H1 (cell line): ENCODE measurements around the gene CTH. TPM values are rescaled to one million over a fixed set of nuclear protein-coding genes. Genes with fewer than 3 reads are reported as not detected.

Experiments
- CTCF ChIA-PET: fragments of 300-600 bp; sonication (Branson Sonifier 250); formaldehyde crosslinking; loops from one replicate; lab custom pipeline; 2021; ENCODE audit not compliant: partially characterized antibody; lab: Charles Lee
- POLR2A ChIA-PET: fragments of 300-600 bp; sonication (Branson Sonifier 250); formaldehyde crosslinking; loops from one replicate; lab custom pipeline; 2021; ENCODE audit warnings: inconsistent platforms; ENCODE audit not compliant: partially characterized antibody; lab: Charles Lee
- DNase-seq, 2 experiments: peaks; one replicate each; pipeline versions ENCODE4 v3.0.0 to v3.0.0-alpha.2; 2010 to 2022; ENCODE audit warnings: low spot score in 2 of 2, low read depth in 1 of 2, mixed read lengths in 1 of 2
- FAIRE-seq: peaks from 2 replicates; lab custom pipeline; 2011; peaks lifted over from hg19 to GRCh38; lab: Jason Lieb, UNC
- H2AFZ ChIP-seq: 2 replicates; pipeline ENCODE4 v1.8.1; 2012; ENCODE audit warnings: low read length, inconsistent platforms
- H2AK5ac ChIP-seq: 2 replicates; pipeline ENCODE4 v1.6.1; 2013; ENCODE audit warnings: low read depth, low read length
- H2BK120ac ChIP-seq: replicated peaks from 2 replicates; pipeline ENCODE3; 2013; ENCODE audit warnings: low read depth, low read length, inconsistent platforms
- H2BK12ac ChIP-seq: 2 replicates; pipeline ENCODE4 v1.6.1; 2013; ENCODE audit warnings: low read depth, low read length
- H2BK15ac ChIP-seq: 2 replicates; pipeline ENCODE4 v1.6.1; 2013; ENCODE audit warnings: low read length
- H2BK20ac ChIP-seq: 2 replicates; pipeline ENCODE4 v1.6.1; 2013; ENCODE audit warnings: low read length
- H2BK5ac ChIP-seq: 2 replicates; pipeline ENCODE4 v1.6.1; 2013; ENCODE audit warnings: low read depth, low read length
- H3K14ac ChIP-seq: 2 replicates; pipeline ENCODE4 v1.6.1; 2013; ENCODE audit warnings: inconsistent platforms; ENCODE audit not compliant: insufficient read length
- H3K18ac ChIP-seq: 2 replicates; pipeline ENCODE4 v1.6.1; 2013; ENCODE audit warnings: low read length; ENCODE audit errors: extremely low read depth
- H3K23ac ChIP-seq: 2 replicates; pipeline ENCODE4 v1.6.1; 2013; ENCODE audit warnings: inconsistent platforms; ENCODE audit not compliant: insufficient read length
- H3K23me2 ChIP-seq: 2 replicates; pipeline ENCODE4 v1.6.1; 2013; ENCODE audit warnings: low read depth, low read length
- H3K27ac ChIP-seq: 2 replicates; pipeline ENCODE4 v1.6.1; 2011; ENCODE audit warnings: low read depth, low read length, inconsistent platforms
- H3K27me3 ChIP-seq, 4 experiments: replicated peaks in 1 of 4; 1 replicate in 1 of 4; 2 replicates in 3 of 4; pipeline versions ENCODE4 v1.6.1 to v1.8.1; 2011 to 2013; ENCODE audit warnings: low read length in 3 of 4, mild to moderate bottlenecking in 3 of 4, inconsistent platforms in 2 of 4, mixed read lengths in 2 of 4, moderate library complexity in 1 of 4; ENCODE audit not compliant: control insufficient read depth in 3 of 4, insufficient read depth in 3 of 4; ENCODE audit errors: extremely low read depth in 1 of 4
- H3K36me3 ChIP-seq, 4 experiments: 2 replicates each; pipeline versions ENCODE4 v1.6.1 to v1.8.1; 2011 to 2013; ENCODE audit warnings: mild to moderate bottlenecking in 4 of 4, low read length in 3 of 4, moderate library complexity in 2 of 4, control low read depth in 1 of 4, inconsistent platforms in 1 of 4; ENCODE audit not compliant: insufficient read depth in 4 of 4, control insufficient read depth in 2 of 4
- H3K4ac ChIP-seq: replicated peaks from 2 replicates; pipeline ENCODE3; 2013; ENCODE audit warnings: low read length, low read depth, mixed read lengths, inconsistent platforms; ENCODE audit not compliant: insufficient read length
- H3K4me1 ChIP-seq, 4 experiments: replicated peaks in 1 of 4; 1 replicate in 1 of 4; 2 replicates in 3 of 4; pipeline versions ENCODE4 v1.6.1 to v1.8.1; 2011 to 2013; ENCODE audit warnings: low read length in 3 of 4, inconsistent platforms in 2 of 4, mixed read lengths in 1 of 4; ENCODE audit not compliant: insufficient read depth in 4 of 4, control insufficient read depth in 3 of 4
- H3K4me2 ChIP-seq, 2 experiments: 2 replicates each; pipeline versions ENCODE4 v1.6.1 to v1.8.1; 2011 to 2013; ENCODE audit warnings: low read depth in 2 of 2, low read length in 2 of 2, control low read depth in 1 of 2, inconsistent platforms in 1 of 2, mild to moderate bottlenecking in 1 of 2; ENCODE audit not compliant: insufficient read depth in 1 of 2
- H3K4me3 ChIP-seq, 4 experiments: fragments of 200-600, 300-600 bp in 1 of 4; sonication (generic), shearing (Covaris generic), sonication (Bioruptor Twin) in 1 of 4; 2 replicates each; pipeline versions ENCODE4 v1.5.1 to v1.8.1; 2011 to 2016; ENCODE audit warnings: low read length in 4 of 4, low read depth in 3 of 4, control low read depth in 2 of 4, inconsistent platforms in 2 of 4, mild to moderate bottlenecking in 2 of 4, mixed read lengths in 1 of 4, moderate library complexity in 1 of 4; ENCODE audit not compliant: insufficient read depth in 2 of 4; ENCODE audit errors: extremely low read depth in 1 of 4
- H3K56ac ChIP-seq: replicated peaks from 2 replicates; pipeline ENCODE3; 2013; ENCODE audit warnings: low read depth, mild to moderate bottlenecking, mixed read lengths, low read length, inconsistent platforms; ENCODE audit not compliant: insufficient read length
- H3K79me1 ChIP-seq: 2 replicates; pipeline ENCODE4 v1.6.1; 2013; ENCODE audit warnings: low read depth, low read length, control low read depth
- H3K79me2 ChIP-seq, 2 experiments: 2 replicates each; pipeline versions ENCODE4 v1.6.1 to v1.8.1; 2012 to 2013; ENCODE audit warnings: low read length in 2 of 2, mild to moderate bottlenecking in 2 of 2, inconsistent platforms in 1 of 2; ENCODE audit not compliant: insufficient read depth in 2 of 2, control insufficient read depth in 1 of 2
- H3K9ac ChIP-seq, 4 experiments: replicated peaks in 1 of 4; 1 replicate in 1 of 4; 2 replicates in 3 of 4; pipeline versions ENCODE4 v1.6.1 to v1.8.1; 2011 to 2013; ENCODE audit warnings: low read depth in 3 of 4, low read length in 3 of 4, control low read depth in 2 of 4, mild to moderate bottlenecking in 2 of 4, moderate library complexity in 2 of 4, inconsistent platforms in 1 of 4; ENCODE audit errors: extremely low read depth in 1 of 4
- H3K9me3 ChIP-seq, 2 experiments: 2 replicates each; pipeline versions ENCODE4 v1.6.1 to v1.8.1; 2012 to 2013; ENCODE audit warnings: mild to moderate bottlenecking in 2 of 2, moderate library complexity in 2 of 2, control low read depth in 1 of 2, inconsistent platforms in 1 of 2, low read depth in 1 of 2, low read length in 1 of 2, mixed read lengths in 1 of 2; ENCODE audit not compliant: insufficient read depth in 2 of 2
- H4K20me1 ChIP-seq, 2 experiments: replicated peaks in 1 of 2; 2 replicates each; pipeline versions ENCODE3 to v1.8.1; 2011 to 2013; ENCODE audit warnings: inconsistent platforms in 2 of 2, low read length in 2 of 2, mild to moderate bottlenecking in 1 of 2; ENCODE audit not compliant: insufficient read depth in 2 of 2, control insufficient read depth in 1 of 2
- H4K5ac ChIP-seq: 2 replicates; pipeline ENCODE4 v1.6.1; 2013; ENCODE audit warnings: low read length, low read depth, mixed read lengths, inconsistent platforms; ENCODE audit not compliant: insufficient read length
- H4K8ac ChIP-seq: 2 replicates; pipeline ENCODE4 v1.8.0; 2013; ENCODE audit warnings: mild to moderate bottlenecking, moderate library complexity, low read length, inconsistent platforms; ENCODE audit not compliant: insufficient read depth; ENCODE audit errors: extremely low read depth
- H4K91ac ChIP-seq: replicated peaks from 2 replicates; pipeline ENCODE3; 2013; ENCODE audit warnings: low read length, mixed read lengths, inconsistent platforms; ENCODE audit not compliant: insufficient read length
- CHD1 ChIP-seq: IDR thresholded peaks from 2 replicates; pipeline ENCODE4 v1.6.1; 2012; ENCODE audit warnings: low read depth, low read length, improper control_type of control experiment
- PHF8 ChIP-seq: fragments of 200-600 bp; sonication (generic); conservative IDR thresholded peaks from 2 replicates; pipeline ENCODE4 v1.7.1; 2012; ENCODE audit warnings: low read depth, mild to moderate bottlenecking, inconsistent platforms, low read length, moderate library complexity
- SAP30 ChIP-seq: fragments of 300-600 bp; sonication (generic); IDR thresholded peaks from 2 replicates; pipeline ENCODE4 v1.7.1; 2012; ENCODE audit warnings: low read length, moderate library complexity, mild to moderate bottlenecking, inconsistent platforms; ENCODE audit not compliant: insufficient read depth, insufficient replicate concordance
- SP1 ChIP-seq: IDR thresholded peaks from 2 replicates; pipeline ENCODE4 v1.6.1; 2011; ENCODE audit warnings: low read depth, low read length
- USF2 ChIP-seq: IDR thresholded peaks from 2 replicates; pipeline ENCODE4 v1.6.1; 2011; ENCODE audit warnings: low read length, improper control_type of control experiment
- WGBS, 2 experiments: shearing (Covaris generic) in 1 of 2; methylation state at CpG; one replicate each; pipeline versions ENCODE4 v1.1.6 to v1.1.7; 2013 to 2015; ENCODE audit warnings: low lambda C conversion rate in 2 of 2, mixed read lengths in 2 of 2, inconsistent platforms in 1 of 2, low coverage in 1 of 2, missing lambda C conversion rate in 1 of 2; ENCODE audit not compliant: insufficient replicate concordance in 2 of 2, insufficient coverage in 1 of 2, insufficient read length in 1 of 2; ENCODE audit errors: extremely low coverage in 1 of 2, missing lambda C conversion rate in 1 of 2; 5-methylcytosine and 5-hydroxymethylcytosine counted together
- polyA plus RNA-seq, 7 experiments: library from polyadenylated mRNA; depleted of rRNA in 3 of 7; stranded (reverse) in 5 of 7; unstranded in 2 of 7; fragments of >200 nt in 5 of 7; fragments of 200-250 nt in 2 of 7; gene quantifications; 1 replicate in 5 of 7; 2 replicates in 1 of 7; 4 replicates in 1 of 7; pipeline versions ENCODE4 v1.2.1 to v1.2.3, GENCODE V29; 2011 to 2013; ENCODE audit warnings: missing spikeins in 2 of 7, mixed read lengths in 2 of 7
- total RNA-seq: library from RNA; stranded (reverse); fragmentation: NEBNext Ultra II Directional; extraction: Animal tissue kit (Norgen Biotek cat#: 25700); gene quantifications from 2 replicates; pipeline ENCODE4 v1.2.1, GENCODE V29; 2021
- TF ChIP-seq, protein P1 (sequence below), 3 experiments: IDR thresholded peaks; 1 replicate in 2 of 3; 2 replicates in 1 of 3; pipeline versions ENCODE4 v1.5.1 to v1.6.1; 2011; ENCODE audit warnings: low read length in 3 of 3, mild to moderate bottlenecking in 3 of 3, inconsistent platforms in 2 of 3, low read depth in 1 of 3, moderate library complexity in 1 of 3; ENCODE audit not compliant: insufficient read depth in 1 of 3; ENCODE audit errors: control extremely low read depth in 1 of 3

CTH gene
- total and polyA plus RNA-seq, 2 of the 8 experiments (the other 6 are each of a cell fraction or from before 2014, with no cell fraction given): 31.7 to 33.2 TPM

DNA sequence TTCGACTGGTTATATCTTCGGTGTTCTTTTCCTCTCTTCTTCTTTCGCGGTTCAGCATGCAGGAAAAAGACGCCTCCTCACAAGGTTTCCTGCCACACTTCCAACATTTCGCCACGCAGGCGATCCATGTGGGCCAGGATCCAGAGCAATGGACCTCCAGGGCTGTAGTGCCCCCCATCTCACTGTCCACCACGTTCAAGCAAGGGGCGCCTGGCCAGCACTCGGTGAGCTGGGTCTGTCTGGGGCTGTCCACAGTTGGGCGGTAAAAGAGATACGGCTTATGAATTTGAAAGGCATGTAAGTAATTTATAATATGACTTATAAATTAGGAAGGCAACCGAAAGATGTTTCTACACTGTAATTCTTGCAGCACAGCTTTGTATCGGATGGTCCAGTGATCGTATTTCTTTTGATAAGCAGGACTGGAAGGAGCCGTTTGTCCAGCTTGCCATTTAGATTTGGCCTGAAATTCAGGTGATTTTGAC, 334 bp downstream of the CTH start:
- DNase-seq (no peak), FAIRE-seq (no peak)
- H2BK20ac ChIP-seq: no peak overlapping the region
- H4K8ac ChIP-seq: peak overlapping the region; percentile 98; the same call in 1 of the 2 replicates
- H3K79me2 ChIP-seq: peaks cover 0 to 44% of the 10 kb centered on the region in 2 experiments; a peak in 3 of 4 replicates
- H3K79me1 ChIP-seq: no peaks in the 10 kb centered on the region
- peak overlapping the region; percentile 82 for H4K91ac ChIP-seq
- CTCF ChIA-PET: interaction anchor here (1.1 to 2.6 kb wide), 8 partner anchors 9 to 96 kb away, joined by 3 to 8 read pairs (median 4); no protein-coding TSS in a partner anchor
- H3K56ac ChIP-seq: peak overlapping the region; percentile 88
- 0 out of 2 replicates have a peak, but pooled peaks cover 5% of the 10 kb centered on the region for H3K23me2 ChIP-seq
- H3K36me3 ChIP-seq: peaks cover 0 to 23% (median 5%) of the 10 kb centered on the region in 4 experiments; a peak in 2 of 8 replicates
- peak overlapping the region; percentile 90 for H2BK120ac ChIP-seq
- H3K18ac ChIP-seq: peak overlapping the region; percentile 82
- peak overlapping the region; percentile 74 to 98 (median 90) for H3K9ac ChIP-seq
- H3K27me3 ChIP-seq: no peaks in the 10 kb centered on the region
- H3K4me1 ChIP-seq: no peaks in the 10 kb centered on the region; a peak in 1 of 7 replicates
- POLR2A ChIA-PET: interaction anchor here (0.6 to 6.2 kb wide), 63 partner anchors 9 to 1013 kb away, joined by 3 to 103 read pairs (median 6); partner anchors contain the start of genes ANKRD13C, LRRC40, SRSF11 and ZRANB2
- H2BK12ac ChIP-seq: peak overlapping the region; percentile 94; the same call in 1 of the 2 replicates
- peak overlapping the region; percentile 80 to 81 for H3K4me2 ChIP-seq
- H2BK15ac ChIP-seq: no peak overlapping the region
- H2AFZ ChIP-seq: 0 out of 2 replicates have a peak overlapping the region, but pooled peaks have one; percentile 52
- H2AK5ac ChIP-seq: no peak overlapping the region; the same call in 1 of the 2 replicates
- peak overlapping the region; percentile 74 for H4K5ac ChIP-seq
- peak overlapping the region; percentile 79 to 96 (median 88) for H3K4me3 ChIP-seq
- peak overlapping the region; percentile 92 for H3K4ac ChIP-seq
- H4K20me1 ChIP-seq: no peaks in the 10 kb centered on the region
- H2BK5ac ChIP-seq: peak overlapping the region; percentile 91
- H3K27ac ChIP-seq: peak overlapping the region; percentile 92
- H3K14ac ChIP-seq: no peak overlapping the region
- no peaks in the 10 kb centered on the region for H3K9me3 ChIP-seq
- 1% methylated on average over 17 of the region's 17 CpGs; no CpG with 5 or more reads in 1 of the 2 experiments for WGBS, 2 experiments
- no peak overlapping the region for H3K23ac ChIP-seq
- no peak for TF ChIP-seq USF2
- no peak for TF ChIP-seq CHD1
- TF ChIP-seq, protein P1, sequence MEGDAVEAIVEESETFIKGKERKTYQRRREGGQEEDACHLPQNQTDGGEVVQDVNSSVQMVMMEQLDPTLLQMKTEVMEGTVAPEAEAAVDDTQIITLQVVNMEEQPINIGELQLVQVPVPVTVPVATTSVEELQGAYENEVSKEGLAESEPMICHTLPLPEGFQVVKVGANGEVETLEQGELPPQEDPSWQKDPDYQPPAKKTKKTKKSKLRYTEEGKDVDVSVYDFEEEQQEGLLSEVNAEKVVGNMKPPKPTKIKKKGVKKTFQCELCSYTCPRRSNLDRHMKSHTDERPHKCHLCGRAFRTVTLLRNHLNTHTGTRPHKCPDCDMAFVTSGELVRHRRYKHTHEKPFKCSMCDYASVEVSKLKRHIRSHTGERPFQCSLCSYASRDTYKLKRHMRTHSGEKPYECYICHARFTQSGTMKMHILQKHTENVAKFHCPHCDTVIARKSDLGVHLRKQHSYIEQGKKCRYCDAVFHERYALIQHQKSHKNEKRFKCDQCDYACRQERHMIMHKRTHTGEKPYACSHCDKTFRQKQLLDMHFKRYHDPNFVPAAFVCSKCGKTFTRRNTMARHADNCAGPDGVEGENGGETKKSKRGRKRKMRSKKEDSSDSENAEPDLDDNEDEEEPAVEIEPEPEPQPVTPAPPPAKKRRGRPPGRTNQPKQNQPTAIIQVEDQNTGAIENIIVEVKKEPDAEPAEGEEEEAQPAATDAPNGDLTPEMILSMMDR (IDR thresholded peaks at IDR 0.05; ENCODE audit: control extremely low read depth in 1 of 3, insufficient read depth in 1 of 3, low read depth in 1 of 3, low read length in 3 of 3): no peak
- TF ChIP-seq SP1: no peak
- peak; percentile 82 for TF ChIP-seq PHF8
- TF ChIP-seq SAP30: peak; percentile 21
